DOHH2 (cell line): ENCODE measurements around the gene CYB5RL.

Experiments
- H3F3A ChIP-seq: fragments of 200-600 bp; sonication (generic), shearing (Covaris generic); 2 replicates; pipeline ENCODE4 v1.6.0; 2016; ENCODE audit warnings: antibody characterized with exemption, mild to moderate bottlenecking; ENCODE audit not compliant: control insufficient read depth, insufficient read depth
- H3K27ac ChIP-seq: fragments of 200-600 bp; sonication (generic); 2 replicates; pipeline ENCODE4 v1.5.1; 2014; ENCODE audit warnings: low read depth, mild to moderate bottlenecking, low read length, moderate library complexity
- H3K27me3 ChIP-seq: fragments of 200-600 bp; sonication (generic); 2 replicates; pipeline ENCODE4 v1.6.1; 2014; ENCODE audit warnings: mild to moderate bottlenecking, low read length, mixed read lengths; ENCODE audit not compliant: control insufficient read depth
- H3K36me3 ChIP-seq: fragments of 200-600 bp; sonication (generic); 2 replicates; pipeline ENCODE4 v1.6.1; 2014; ENCODE audit warnings: mild to moderate bottlenecking, low read length, moderate library complexity, mixed read lengths; ENCODE audit not compliant: control insufficient read depth
- H3K4me1 ChIP-seq: fragments of 200-600 bp; sonication (generic); 2 replicates; pipeline ENCODE4 v1.6.1; 2014; ENCODE audit warnings: mild to moderate bottlenecking, low read length, mixed read lengths; ENCODE audit not compliant: control insufficient read depth
- H3K4me2 ChIP-seq: fragments of 200-600 bp; sonication (generic); 2 replicates; pipeline ENCODE4 v1.6.0; 2014; ENCODE audit warnings: mild to moderate bottlenecking, low read length, moderate library complexity
- H3K4me3 ChIP-seq: fragments of 200-600 bp; sonication (generic); 2 replicates; pipeline ENCODE4 v1.5.1; 2014; ENCODE audit warnings: mild to moderate bottlenecking, low read length, mixed read lengths
- H3K79me2 ChIP-seq: fragments of 200-600 bp; sonication (generic); 2 replicates; pipeline ENCODE4 v1.6.1; 2014; ENCODE audit warnings: mild to moderate bottlenecking, low read length, mixed read lengths; ENCODE audit not compliant: control insufficient read depth
- H3K9me2 ChIP-seq: fragments of 200-600 bp; sonication (generic); replicated peaks from 2 replicates; pipeline ENCODE4 v1.6.1; 2014; ENCODE audit warnings: mild to moderate bottlenecking, low read length, mixed read lengths; ENCODE audit not compliant: control insufficient read depth
- H3K9me3 ChIP-seq: fragments of 200-600 bp; sonication (generic); 2 replicates; pipeline ENCODE4 v1.6.1; 2014; ENCODE audit warnings: antibody characterized with exemption, low read length, mixed read lengths; ENCODE audit not compliant: control insufficient read depth, insufficient read depth
- H4K20me1 ChIP-seq: fragments of 200-600 bp; sonication (generic); 2 replicates; pipeline ENCODE4 v1.6.0; 2014; ENCODE audit warnings: low read depth, mild to moderate bottlenecking, antibody characterized with exemption, low read length, moderate library complexity; ENCODE audit not compliant: control insufficient read depth, insufficient read depth
- CTCF ChIP-seq: fragments of 200-600 bp; sonication (generic); IDR thresholded peaks from one replicate; pipeline ENCODE4 v1.5.1; 2014; ENCODE audit warnings: antibody characterized with exemption, mild to moderate bottlenecking, low read depth, low read length; ENCODE audit not compliant: poor library complexity, severe bottlenecking
- EZH2phosphoT487 ChIP-seq: fragments of 200-600 bp; sonication (generic); IDR thresholded peaks from 2 replicates; pipeline ENCODE4 v1.6.1; 2017; ENCODE audit warnings: borderline replicate concordance, mild to moderate bottlenecking, antibody characterized with exemption, low read length, moderate library complexity, mixed read lengths

The CYB5RL gene

GRCh38 chr1:54246116-54246721 is 46.4 kb upstream of the CYB5RL start:
- TF ChIP-seq CTCF (no peak), EZH2phosphoT487 (no peak)
- Histone ChIP-seq H3K4me2 (no peak overlapping the region), H3F3A (no peaks in the 10 kb centered on the region), H3K27me3 (no peaks in the 10 kb centered on the region), H3K4me3 (no peak overlapping the region), H3K4me1 (no peaks in the 10 kb centered on the region), H3K9me2 (no peaks in the 10 kb centered on the region), H3K27ac (no peak overlapping the region), H3K36me3 (no peaks in the 10 kb centered on the region), H3K9me3 (no peaks in the 10 kb centered on the region), H3K79me2 (no peaks in the 10 kb centered on the region), H4K20me1 (no peaks in the 10 kb centered on the region)

- no peaks in the 10 kb centered on the region for H3K4me1 ChIP-seq
- H3K36me3 ChIP-seq, result no peaks in the 10 kb centered on the region
- H3K27me3 ChIP-seq, result no peaks in the 10 kb centered on the region
- H3K9me2 ChIP-seq, result no peaks in the 10 kb centered on the region
- H3K4me3 ChIP-seq, result no peak overlapping the region
- H3K27ac ChIP-seq, result no peak overlapping the region
- H3K9me3 ChIP-seq, result no peaks in the 10 kb centered on the region
- TF ChIP-seq CTCF (no peak), EZH2phosphoT487 (no peak)
- H4K20me1 ChIP-seq, result no peaks in the 10 kb centered on the region
- no peaks in the 10 kb centered on the region for H3F3A ChIP-seq
- H3K79me2 ChIP-seq, result no peaks in the 10 kb centered on the region
- no peak overlapping the region for H3K4me2 ChIP-seq
Observed at GRCh38 chr1:54245501-54245900, 45.7 kb upstream of the CYB5RL start.

GRCh38 chr1:54244655-54245054 is 44.8 kb upstream of the CYB5RL start:
- TF ChIP-seq CTCF (no peak), EZH2phosphoT487 (no peak)
- Histone ChIP-seq H3K4me2 (no peak overlapping the region), H3K27me3 (no peaks in the 10 kb centered on the region), H3K9me3 (no peaks in the 10 kb centered on the region), H3K9me2 (no peaks in the 10 kb centered on the region), H3F3A (no peaks in the 10 kb centered on the region), H3K36me3 (no peaks in the 10 kb centered on the region), H3K27ac (no peak overlapping the region), H3K4me3 (no peak overlapping the region), H4K20me1 (no peaks in the 10 kb centered on the region), H3K79me2 (no peaks in the 10 kb centered on the region), H3K4me1 (no peaks in the 10 kb centered on the region)
